Stimulated activated CD8-positive, alpha-beta memory T cell treated with anti-CD3 and anti-CD28 coated beads, Interleukin-12 subunit alpha, Interleukin-12 subunit beta, amount 100 ng/mL, for 24 hours (primary cell): ENCODE measurements around the gene THRA.

Source experiments
- DNase-seq: peaks from one replicate; pipeline ENCODE4 v3.0.0-alpha.2; 2020; ENCODE audit errors: extremely low read depth

The THRA gene

GRCh38 chr17:40026816-40027613 is 35.8 kb upstream of the THRA start:
- peak; percentile 33 for DNase-seq

- no peak for DNase-seq
Observed at GRCh38 chr17:40027614-40028012, 35.2 kb upstream of the THRA start.

DNA sequence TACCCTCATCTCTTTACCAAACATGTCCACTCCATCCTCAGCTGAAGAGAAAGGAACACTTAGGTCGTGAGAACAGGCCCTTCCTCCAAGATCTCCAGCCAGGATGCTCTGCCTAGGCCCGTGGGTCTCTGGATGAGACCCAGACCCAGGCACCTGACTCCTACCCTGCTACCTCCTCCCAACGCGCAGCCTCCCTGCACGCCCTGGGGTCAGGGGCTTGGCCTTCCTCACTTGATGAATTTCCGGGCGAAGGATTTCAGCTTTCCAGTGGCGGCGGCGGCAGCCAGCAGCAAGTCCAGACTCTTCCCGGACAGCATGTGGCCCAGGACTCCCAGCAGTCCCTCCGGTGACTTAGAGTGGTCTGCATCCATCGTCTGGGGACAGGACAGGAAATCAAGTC is 34.2 kb upstream of the THRA start:
- DNase-seq, result no peak

- DNase-seq, result no peak
Observed at GRCh38 chr17:40031706-40032105, 31.1 kb upstream of the THRA start.

DNA sequence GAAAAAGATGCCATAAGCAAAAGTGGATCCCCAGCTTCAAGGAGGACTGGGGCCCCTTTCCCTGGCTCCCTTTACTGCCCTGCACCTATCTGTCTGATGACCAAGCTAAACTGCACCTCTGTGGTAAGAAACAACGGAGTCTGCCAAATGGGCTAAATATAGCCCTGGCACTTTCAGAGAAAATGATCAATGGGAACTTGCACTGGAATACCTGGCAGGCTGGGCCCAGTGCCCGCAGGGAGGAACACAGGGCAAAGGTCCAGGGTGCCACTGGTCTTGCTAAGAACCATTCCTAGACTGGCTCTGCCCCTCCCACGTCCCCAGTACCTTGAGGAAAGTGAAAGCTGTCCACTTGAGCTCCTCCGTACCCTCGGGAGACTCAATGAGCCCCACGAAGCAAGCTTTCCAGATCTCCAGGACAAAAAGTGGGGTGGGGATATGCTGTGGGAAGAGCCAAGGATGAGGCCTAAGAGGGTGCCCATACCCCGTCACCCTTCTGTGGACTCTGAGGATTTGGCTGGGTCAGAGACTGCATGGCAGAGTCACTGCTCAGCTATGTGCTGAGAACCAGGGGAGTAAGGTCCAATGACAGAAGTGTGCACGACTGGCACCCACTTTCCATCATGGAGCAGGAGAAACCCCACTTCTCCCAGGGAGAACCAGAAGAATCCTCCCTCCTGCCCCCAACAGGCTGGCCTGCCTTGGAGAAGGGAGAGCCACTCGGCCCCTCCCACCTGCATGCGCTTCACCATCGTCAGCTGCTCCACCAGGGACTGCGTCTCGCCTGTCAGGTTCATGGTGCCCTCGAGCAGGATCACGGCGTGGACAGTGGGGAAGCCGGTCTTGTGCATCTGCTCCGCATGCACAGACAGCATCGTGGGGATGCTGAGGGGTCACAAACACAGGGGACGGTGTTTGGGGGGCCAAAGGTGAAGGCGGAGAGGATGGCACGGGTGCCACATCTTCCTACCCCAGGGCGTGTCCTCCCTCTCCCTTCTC is 30.1 kb upstream of the THRA start:
- no peak for DNase-seq

DNA sequence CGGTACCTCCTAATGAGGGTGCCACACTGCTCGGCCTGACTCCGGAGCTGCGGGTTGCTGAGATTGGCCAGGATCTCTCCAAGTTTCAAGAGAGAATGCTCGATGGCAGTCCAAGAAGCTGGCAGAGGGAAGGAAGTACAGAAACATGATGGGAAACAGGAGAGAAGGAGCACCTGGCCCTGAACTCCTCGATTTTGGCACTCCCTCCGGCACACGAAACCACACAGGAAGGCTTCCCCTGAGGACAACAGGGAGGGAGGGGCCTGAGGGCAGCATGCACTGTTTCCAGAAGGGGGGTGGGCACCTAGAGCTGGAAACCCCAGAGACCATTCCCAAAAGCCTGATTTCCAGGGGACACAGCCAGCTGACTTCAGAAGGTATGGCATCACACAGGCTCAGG is 29.4 kb upstream of the THRA start:
- no peak for DNase-seq

- DNase-seq, result no peak
Observed at GRCh38 chr17:40034426-40035161, 28.2 kb upstream of the THRA start.

- no peak for DNase-seq
Observed at GRCh38 chr17:40035162-40035559, 27.6 kb upstream of the THRA start.

DNA sequence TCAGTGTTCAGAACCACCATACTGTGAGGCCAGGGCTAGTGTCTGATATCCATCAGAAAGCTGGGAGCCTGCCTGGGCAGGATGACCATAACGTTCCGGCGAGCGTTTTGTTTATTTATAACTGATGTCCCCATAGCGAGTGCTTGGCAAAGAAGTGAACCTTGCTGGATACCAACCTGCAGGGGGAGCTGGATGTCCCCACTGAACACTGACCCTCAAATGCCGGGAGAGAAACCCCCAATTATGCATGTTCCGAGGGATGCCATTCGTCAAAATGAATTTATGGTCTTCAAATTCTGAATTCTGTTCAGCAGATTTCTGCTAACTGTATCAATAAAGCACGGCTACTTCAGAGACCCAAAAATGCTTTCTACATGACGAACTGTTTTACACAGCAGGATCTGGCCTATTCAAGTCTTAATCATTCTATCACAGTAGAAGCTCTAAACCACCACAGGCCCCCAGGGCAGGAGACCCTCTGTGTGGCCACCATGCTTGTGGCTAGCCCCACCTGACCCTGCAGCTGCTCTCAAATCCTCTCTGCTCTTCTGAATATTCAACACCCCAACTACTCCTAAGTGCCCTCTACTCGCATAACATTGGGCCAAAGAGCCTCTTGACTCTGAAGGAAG is 23.8 kb upstream of the THRA start:
- DNase-seq, result no peak

GRCh38 chr17:40041196-40041595 is 21.6 kb upstream of the THRA start:
- no peak for DNase-seq

GRCh38 chr17:40056379-40057015 is 6.3 kb upstream of the THRA start:
- no peak for DNase-seq

DNA sequence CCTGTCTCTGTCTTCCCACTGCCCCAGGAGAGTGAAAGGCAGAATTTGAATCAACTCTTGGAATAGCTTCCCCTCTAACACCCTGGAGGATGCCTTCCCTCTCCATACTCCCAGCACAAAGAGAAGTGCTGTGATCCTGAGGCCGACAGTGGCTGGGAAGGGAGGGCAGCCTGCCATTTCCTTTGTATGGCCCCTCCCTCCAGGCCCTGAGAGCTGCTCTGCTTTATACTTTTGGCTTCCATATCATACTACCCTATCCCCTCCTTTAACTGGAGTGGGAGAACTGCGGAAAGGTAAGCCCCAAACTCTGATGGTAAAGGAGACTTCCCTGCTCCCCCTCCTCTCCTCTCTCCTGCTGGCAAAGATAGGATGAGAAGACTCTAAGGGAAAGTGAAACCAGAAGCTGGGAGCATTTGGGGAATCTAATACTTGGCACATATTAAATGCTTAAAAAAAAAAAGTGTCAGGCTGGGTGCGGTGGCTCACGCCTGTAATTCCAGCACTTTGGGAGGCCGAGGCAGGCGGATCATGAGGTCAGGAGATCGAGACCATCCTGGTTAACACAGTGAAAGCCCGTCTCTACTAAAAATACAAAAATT is 4.5 kb upstream of the THRA start:
- no peak for DNase-seq

- no peak for DNase-seq
Observed at GRCh38 chr17:40058865-40059264, 3.9 kb upstream of the THRA start.

DNA sequence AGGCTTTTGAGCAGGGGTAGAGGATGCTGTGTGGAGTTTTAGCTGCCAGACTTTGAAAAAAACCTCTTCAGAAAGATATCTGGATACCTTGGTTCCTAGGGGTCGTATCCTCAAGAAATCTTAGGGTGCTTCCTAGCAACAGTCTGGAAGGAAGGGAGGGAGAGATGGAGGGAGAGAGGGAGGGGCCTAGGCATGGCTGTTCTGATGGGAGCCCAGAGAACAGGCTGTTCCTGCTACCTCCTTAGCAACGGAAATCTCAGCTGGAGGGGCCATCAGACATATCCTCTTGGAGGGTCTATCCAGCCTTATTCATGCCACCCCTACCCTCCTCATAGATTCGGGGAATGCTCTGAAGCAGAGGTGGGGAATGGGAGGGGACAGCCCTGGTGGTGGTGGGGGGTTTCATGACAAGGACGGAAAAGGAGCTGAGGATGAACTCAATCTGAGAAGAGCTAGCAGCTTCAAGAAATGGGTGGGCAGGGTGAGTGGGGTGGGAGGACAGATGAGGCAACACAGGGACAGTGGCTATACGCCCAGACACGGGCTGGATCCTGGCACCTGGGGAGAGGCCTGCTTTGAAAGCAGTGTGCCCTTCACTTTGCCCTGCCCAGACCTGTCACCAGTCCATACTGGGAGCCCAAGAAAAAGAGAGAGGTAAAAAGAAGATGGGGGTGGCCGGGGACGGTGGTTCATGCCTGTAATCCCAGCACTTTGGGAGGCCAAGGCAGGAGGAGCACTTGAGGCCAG is 2.9 kb upstream of the THRA start:
- DNase-seq, result no peak

- no peak for DNase-seq
Observed at GRCh38 chr17:40060887-40061608, 1.7 kb upstream of the THRA start.

DNA sequence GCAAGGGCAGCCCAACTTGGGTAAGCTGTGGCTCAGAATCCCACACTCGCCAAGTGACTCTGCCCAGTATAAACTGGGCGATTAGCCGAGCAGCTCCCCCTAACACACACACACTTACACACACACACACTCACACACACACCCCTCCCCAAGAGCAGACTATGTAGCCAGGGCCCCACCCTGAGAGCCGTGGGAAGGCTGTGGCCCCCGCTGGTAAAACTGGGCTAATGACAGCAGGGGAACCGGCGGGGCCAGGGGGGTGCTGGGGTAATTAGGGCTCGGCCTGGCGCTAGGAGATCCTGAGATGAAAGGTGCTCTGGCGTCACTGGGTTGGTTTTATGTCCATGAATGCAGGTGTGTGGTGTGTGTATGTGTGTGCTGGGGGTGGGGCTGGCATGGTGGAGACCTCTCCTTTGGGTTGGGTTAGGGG is 1.1 kb upstream of the THRA start:
- no peak for DNase-seq

DNA sequence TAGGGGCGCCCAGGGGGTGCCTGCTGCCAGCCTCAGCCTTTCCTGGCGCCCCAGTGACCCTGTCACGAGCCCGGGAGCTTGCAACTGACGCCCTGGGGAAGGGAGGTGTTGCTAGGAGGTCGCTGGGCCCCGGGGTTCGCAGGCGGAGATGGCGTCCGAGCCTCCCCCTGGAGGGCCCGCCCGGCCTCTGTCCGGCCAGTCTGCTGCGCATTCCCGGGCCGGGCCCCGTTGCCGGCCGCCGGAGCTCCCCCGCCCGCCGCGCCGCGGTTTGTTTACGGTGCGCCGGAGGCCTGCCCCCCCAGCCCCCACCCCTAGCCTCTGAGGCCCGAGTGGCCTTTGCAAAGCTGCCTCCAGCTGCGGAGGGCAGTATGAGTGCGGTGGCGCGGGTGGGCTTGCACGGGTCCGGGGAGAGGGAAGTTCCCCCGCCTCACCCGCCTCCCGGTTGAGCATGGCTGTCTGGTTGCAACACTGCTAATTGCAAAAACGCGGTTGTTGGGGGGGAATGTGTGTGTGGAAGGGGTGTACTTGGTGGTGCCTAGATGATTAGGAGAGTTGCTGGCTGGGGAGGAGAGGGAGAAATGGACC is 514 bp downstream of the THRA start:
- DNase-seq, result no peak

GRCh38 chr17:40063901-40064531 is 1.3 kb downstream of the THRA start:
- no peak for DNase-seq
